H9 (cell line): ENCODE results near the gene FAM124A. TPM values are rescaled to one million over a fixed set of nuclear protein-coding genes. Genes with fewer than 3 reads are reported as not detected.

Experiments used
- DNase-seq: peaks from one replicate; pipeline ENCODE4 v3.0.0-alpha.2; 2017
- H2AFZ ChIP-seq: one replicate; pipeline ENCODE4 v1.6.1; 2013; ENCODE audit warnings: mild to moderate bottlenecking, low read length, control low read depth, moderate library complexity
- H2AK5ac ChIP-seq: 2 replicates; pipeline ENCODE4 v1.6.1; 2013; ENCODE audit warnings: low read length, control low read depth, mixed read lengths; ENCODE audit not compliant: insufficient read length
- H2BK120ac ChIP-seq: one replicate; pipeline ENCODE4 v1.6.1; 2013; ENCODE audit warnings: low read depth, mild to moderate bottlenecking, low read length, control low read depth, inconsistent platforms; ENCODE audit not compliant: poor library complexity, severe bottlenecking
- H2BK12ac ChIP-seq: 2 replicates; pipeline ENCODE4 v1.6.1; 2013; ENCODE audit warnings: low read length, control low read depth, mixed read lengths, low read depth; ENCODE audit not compliant: insufficient read length
- H2BK15ac ChIP-seq: 2 replicates; pipeline ENCODE4 v1.6.1; 2013; ENCODE audit warnings: low read depth, low read length, control low read depth
- H2BK20ac ChIP-seq: one replicate; pipeline ENCODE4 v1.6.1; 2013; ENCODE audit warnings: low read depth, mild to moderate bottlenecking, low read length, control low read depth, inconsistent platforms; ENCODE audit not compliant: poor library complexity, severe bottlenecking
- H2BK5ac ChIP-seq: 2 replicates; pipeline ENCODE4 v1.6.1; 2013; ENCODE audit warnings: low read length, control low read depth, mixed read lengths; ENCODE audit not compliant: insufficient read length
- H3K14ac ChIP-seq: 2 replicates; pipeline ENCODE4 v1.6.1; 2013; ENCODE audit warnings: low read length, control low read depth; ENCODE audit not compliant: insufficient read depth
- H3K18ac ChIP-seq: 2 replicates; pipeline ENCODE4 v1.6.1; 2013; ENCODE audit warnings: low read depth, mild to moderate bottlenecking, mixed read lengths, low read length, control low read depth; ENCODE audit not compliant: insufficient read length
- H3K23ac ChIP-seq: 2 replicates; pipeline ENCODE4 v1.6.1; 2013; ENCODE audit warnings: low read length, control low read depth, mixed read lengths, low read depth; ENCODE audit not compliant: insufficient read length
- H3K23me2 ChIP-seq: 2 replicates; pipeline ENCODE4 v1.6.1; 2013; ENCODE audit warnings: low read depth, mild to moderate bottlenecking, mixed read lengths, low read length, control low read depth; ENCODE audit not compliant: insufficient read length, poor library complexity, severe bottlenecking
- H3K27ac ChIP-seq: 2 replicates; pipeline ENCODE4 v1.5.1; 2013; ENCODE audit warnings: low read length, control low read depth, mixed read lengths, low read depth; ENCODE audit not compliant: insufficient read length
- H3K27me3 ChIP-seq: 2 replicates; pipeline ENCODE4 v1.6.1; 2013; ENCODE audit warnings: low read length, control low read depth, inconsistent platforms; ENCODE audit not compliant: insufficient read depth
- H3K4ac ChIP-seq: 2 replicates; pipeline ENCODE4 v1.6.1; 2013; ENCODE audit warnings: low read depth, mild to moderate bottlenecking, control low read depth, inconsistent platforms, low read length, moderate library complexity
- H3K4me1 ChIP-seq: 2 replicates; pipeline ENCODE4 v1.6.1; 2013; ENCODE audit warnings: low read length, control low read depth, inconsistent platforms; ENCODE audit not compliant: insufficient read depth
- H3K4me2 ChIP-seq: 2 replicates; pipeline ENCODE4 v1.6.1; 2013; ENCODE audit warnings: low read length, control low read depth, mixed read lengths; ENCODE audit not compliant: insufficient read length, insufficient read depth
- H3K56ac ChIP-seq: 2 replicates; pipeline ENCODE4 v1.6.1; 2013; ENCODE audit warnings: low read depth, mild to moderate bottlenecking, mixed read lengths, low read length, control low read depth; ENCODE audit not compliant: insufficient read length
- H3K79me1 ChIP-seq: 2 replicates; pipeline ENCODE4 v1.6.1; 2013; ENCODE audit warnings: low read depth, mild to moderate bottlenecking, moderate library complexity, low read length, control low read depth, inconsistent platforms; ENCODE audit not compliant: insufficient read depth, poor library complexity, severe bottlenecking
- H3K79me2 ChIP-seq: 2 replicates; pipeline ENCODE4 v1.6.1; 2013; ENCODE audit warnings: low read length, control low read depth, inconsistent platforms; ENCODE audit not compliant: insufficient read depth
- H3K9ac ChIP-seq: 2 replicates; pipeline ENCODE4 v1.6.1; 2013; ENCODE audit warnings: low read length, control low read depth, mixed read lengths; ENCODE audit not compliant: insufficient read length; ENCODE audit errors: extremely low read depth
- H3K9me3 ChIP-seq: one replicate; pipeline ENCODE4 v1.6.1; 2013; ENCODE audit warnings: low read depth, low read length, inconsistent platforms; ENCODE audit not compliant: control insufficient read depth
- H3T11ph ChIP-seq: one replicate; pipeline ENCODE4 v1.6.1; 2013; ENCODE audit warnings: mild to moderate bottlenecking, low read length, control low read depth, inconsistent platforms
- H4K20me1 ChIP-seq: one replicate; pipeline ENCODE4 v1.6.1; 2013; ENCODE audit not compliant: control insufficient read depth, insufficient read length, insufficient read depth
- H4K5ac ChIP-seq: 2 replicates; pipeline ENCODE4 v1.6.1; 2013; ENCODE audit warnings: low read depth, mild to moderate bottlenecking, mixed read lengths, low read length, control low read depth; ENCODE audit not compliant: insufficient read length
- H4K8ac ChIP-seq: replicated peaks from 2 replicates; pipeline ENCODE4 v1.6.1; 2013; ENCODE audit warnings: low read length, control low read depth, mixed read lengths, low read depth; ENCODE audit not compliant: insufficient read length
- H4K91ac ChIP-seq: 2 replicates; pipeline ENCODE4 v1.6.1; 2013; ENCODE audit warnings: low read depth, mild to moderate bottlenecking, moderate library complexity, mixed read lengths, low read length, control low read depth; ENCODE audit not compliant: insufficient read length
- H3K27ac Mint-ChIP-seq, 3 experiments: 2 replicates in 2 of 3; 3 replicates in 1 of 3; pipeline ENCODE4 v1.8.0; 2020 to 2021; ENCODE audit warnings: mixed read lengths in 3 of 3, mild to moderate bottlenecking in 1 of 3, moderate library complexity in 1 of 3
- H3K27me3 Mint-ChIP-seq: 2 replicates; pipeline ENCODE4 v1.8.0; 2021; ENCODE audit warnings: low read depth, mild to moderate bottlenecking, moderate library complexity, mixed read lengths
- H3K36me3 Mint-ChIP-seq, 3 experiments: 2 replicates in 2 of 3; 3 replicates in 1 of 3; pipeline ENCODE4 v1.8.0; 2020 to 2021; ENCODE audit warnings: low read depth in 3 of 3, mixed read lengths in 3 of 3; ENCODE audit not compliant: insufficient read depth in 1 of 3
- H3K4me1 Mint-ChIP-seq, 2 experiments: 2 replicates each; pipeline ENCODE4 v1.8.0; 2020; ENCODE audit warnings: mixed read lengths in 2 of 2
- H3K4me3 Mint-ChIP-seq, 2 experiments: 2 replicates in 1 of 2; 3 replicates in 1 of 2; pipeline ENCODE4 v1.8.0; 2020 to 2021; ENCODE audit warnings: mild to moderate bottlenecking in 2 of 2, mixed read lengths in 2 of 2, moderate library complexity in 1 of 2
- H3K9me3 Mint-ChIP-seq, 2 experiments: 2 replicates in 1 of 2; 3 replicates in 1 of 2; pipeline ENCODE4 v1.8.0; 2020; ENCODE audit warnings: mild to moderate bottlenecking in 2 of 2, mixed read lengths in 2 of 2, moderate library complexity in 1 of 2
- CTCF ChIP-seq: fragments of 200-600 bp; sonication (generic); conservative IDR thresholded peaks from 3 replicates; pipeline ENCODE4 v1.8.0; 2021; ENCODE audit warnings: antibody characterized with exemption, mild to moderate bottlenecking
- WGBS: extraction: QIAGEN DNeasy Blood & Tissue Kit; methylation state at CpG from one replicate; pipeline ENCODE4 v1.1.7; 2013; ENCODE audit warnings: missing lambda C conversion rate, low lambda C conversion rate, mixed read lengths; ENCODE audit not compliant: insufficient read length; ENCODE audit errors: extremely low coverage; 5-methylcytosine and 5-hydroxymethylcytosine counted together
- total RNA-seq: library from RNA; stranded (reverse); gene quantifications from 2 replicates; pipeline ENCODE4 v1.2.1, GENCODE V29; 2021

Gene FAM124A
- total RNA-seq, 1 experiment from 2014 or later = 41.9 TPM

GRCh38 chr13:51311231-51311630 is 89.0 kb downstream of the FAM124A start:
- DNase-seq = no peak
- Mint-ChIP-seq H3K36me3 (peaks cover 0 to 11% (median 2%) of the 10 kb centered on the region in 3 experiments; a peak in 3 of 7 replicates), H3K27ac (peak overlapping the region; percentile 3 to 85 (median 59); a peak in 6 of 7 replicates), H3K9me3 (peaks cover 3% of the 10 kb centered on the region in 2 experiments; a peak in 3 of 5 replicates), H3K4me1 (peaks cover 40% of the 10 kb centered on the region in 2 experiments), H3K4me3 (no peak overlapping the region), H3K27me3 (no peaks in the 10 kb centered on the region; the same call in 1 of the 2 replicates)
- no peak overlapping the region for H3K4me2 ChIP-seq
- H3K56ac ChIP-seq = no peak overlapping the region
- no peak overlapping the region for H4K5ac ChIP-seq
- WGBS = no CpG with 5 or more reads among the region's 2 CpGs
- H2BK15ac ChIP-seq = no peak overlapping the region
- TF ChIP-seq CTCF = no peak
- H3K14ac ChIP-seq = no peak overlapping the region
- no peak overlapping the region for H2BK12ac ChIP-seq
- H3K27ac ChIP-seq = no peak overlapping the region
- H3K23me2 ChIP-seq = no peaks in the 10 kb centered on the region
- H2AK5ac ChIP-seq = no peak overlapping the region
- no peak overlapping the region for H4K8ac ChIP-seq
- no peaks in the 10 kb centered on the region for H3K79me1 ChIP-seq
- no peak overlapping the region for H2BK5ac ChIP-seq
- H3K18ac ChIP-seq = no peak overlapping the region
- no peak overlapping the region for H3T11ph ChIP-seq
- no peaks in the 10 kb centered on the region for H3K79me2 ChIP-seq
- no peaks in the 10 kb centered on the region for H3K27me3 ChIP-seq
- H3K4me1 ChIP-seq = peaks cover 6% of the 10 kb centered on the region
- no peak overlapping the region for H2BK120ac ChIP-seq
- H3K23ac ChIP-seq = no peak overlapping the region
- H2BK20ac ChIP-seq = no peak overlapping the region
- H4K91ac ChIP-seq = no peak overlapping the region
- H2AFZ ChIP-seq = no peak overlapping the region
- H4K20me1 ChIP-seq = no peaks in the 10 kb centered on the region
- no peak overlapping the region for H3K4ac ChIP-seq
- no peak overlapping the region for H3K9ac ChIP-seq
- H3K9me3 ChIP-seq = no peaks in the 10 kb centered on the region
